ENCODE measurements around the gene FAM13C. TPM values are rescaled to one million over a fixed set of nuclear protein-coding genes. Genes with fewer than 3 reads are reported as not detected.

FAM13C gene
- polyA plus RNA-seq, 1 of the 3 experiments (the other 2 are of a cell fraction) = 7.6 TPM

DNA sequence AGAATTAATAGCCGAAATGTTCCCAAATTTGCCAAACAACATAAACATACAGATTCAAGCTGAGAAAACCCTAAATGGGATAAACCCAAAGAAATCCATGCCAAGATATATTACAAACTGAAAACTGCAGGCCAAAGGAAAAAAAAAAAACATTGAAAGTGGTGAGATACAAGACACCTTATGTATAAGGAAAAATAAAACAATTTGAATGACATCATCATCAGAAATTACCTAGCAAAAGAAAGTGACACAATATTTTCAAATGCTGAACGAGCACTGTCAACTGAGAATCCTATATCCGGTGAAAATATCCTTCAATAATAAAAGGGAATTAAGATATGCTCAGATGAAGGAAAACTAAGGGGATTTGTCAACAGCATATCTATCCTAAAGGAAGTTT is 119.4 kb downstream of the FAM13C start:
- no peaks in the 10 kb centered on the region for H3K9me3 ChIP-seq
- no peaks in the 10 kb centered on the region for H3F3A ChIP-seq (replicated peaks; ENCODE audit: insufficient read depth)
- H3K4me3 ChIP-seq (ENCODE audit: low read depth in 2 of 2, low read length in 1 of 2) = no peak overlapping the region
- H3K4me2 ChIP-seq = no peak overlapping the region
- TF ChIP-seq, protein P1, sequence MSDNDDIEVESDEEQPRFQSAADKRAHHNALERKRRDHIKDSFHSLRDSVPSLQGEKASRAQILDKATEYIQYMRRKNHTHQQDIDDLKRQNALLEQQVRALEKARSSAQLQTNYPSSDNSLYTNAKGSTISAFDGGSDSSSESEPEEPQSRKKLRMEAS (IDR thresholded peaks at IDR 0.05; ENCODE audit: low read depth) = no peak
- TF ChIP-seq NRF1 (IDR thresholded peaks at IDR 0.05; ENCODE audit: low read depth, low read length) = no peak
- TF ChIP-seq, protein P2, sequence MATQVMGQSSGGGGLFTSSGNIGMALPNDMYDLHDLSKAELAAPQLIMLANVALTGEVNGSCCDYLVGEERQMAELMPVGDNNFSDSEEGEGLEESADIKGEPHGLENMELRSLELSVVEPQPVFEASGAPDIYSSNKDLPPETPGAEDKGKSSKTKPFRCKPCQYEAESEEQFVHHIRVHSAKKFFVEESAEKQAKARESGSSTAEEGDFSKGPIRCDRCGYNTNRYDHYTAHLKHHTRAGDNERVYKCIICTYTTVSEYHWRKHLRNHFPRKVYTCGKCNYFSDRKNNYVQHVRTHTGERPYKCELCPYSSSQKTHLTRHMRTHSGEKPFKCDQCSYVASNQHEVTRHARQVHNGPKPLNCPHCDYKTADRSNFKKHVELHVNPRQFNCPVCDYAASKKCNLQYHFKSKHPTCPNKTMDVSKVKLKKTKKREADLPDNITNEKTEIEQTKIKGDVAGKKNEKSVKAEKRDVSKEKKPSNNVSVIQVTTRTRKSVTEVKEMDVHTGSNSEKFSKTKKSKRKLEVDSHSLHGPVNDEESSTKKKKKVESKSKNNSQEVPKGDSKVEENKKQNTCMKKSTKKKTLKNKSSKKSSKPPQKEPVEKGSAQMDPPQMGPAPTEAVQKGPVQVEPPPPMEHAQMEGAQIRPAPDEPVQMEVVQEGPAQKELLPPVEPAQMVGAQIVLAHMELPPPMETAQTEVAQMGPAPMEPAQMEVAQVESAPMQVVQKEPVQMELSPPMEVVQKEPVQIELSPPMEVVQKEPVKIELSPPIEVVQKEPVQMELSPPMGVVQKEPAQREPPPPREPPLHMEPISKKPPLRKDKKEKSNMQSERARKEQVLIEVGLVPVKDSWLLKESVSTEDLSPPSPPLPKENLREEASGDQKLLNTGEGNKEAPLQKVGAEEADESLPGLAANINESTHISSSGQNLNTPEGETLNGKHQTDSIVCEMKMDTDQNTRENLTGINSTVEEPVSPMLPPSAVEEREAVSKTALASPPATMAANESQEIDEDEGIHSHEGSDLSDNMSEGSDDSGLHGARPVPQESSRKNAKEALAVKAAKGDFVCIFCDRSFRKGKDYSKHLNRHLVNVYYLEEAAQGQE (IDR thresholded peaks at IDR 0.05; ENCODE audit: low read depth, low read length) = no peak
- no peak for TF ChIP-seq ELF1 (IDR thresholded peaks at IDR 0.05)
- no peak for TF ChIP-seq YY1 (IDR thresholded peaks at IDR 0.05; ENCODE audit: low read depth)
- no peak for TF ChIP-seq FOSL2 (IDR thresholded peaks at IDR 0.05; ENCODE audit: borderline replicate concordance, low read depth)
- TF ChIP-seq GATA2 (CRISPR knock-in tag; IDR thresholded peaks at IDR 0.05) = no peak
- TF ChIP-seq FOXJ3 (CRISPR knock-in tag; IDR thresholded peaks at IDR 0.05) = no peak
- no peak for TF ChIP-seq POLR2AphosphoS5 (IDR thresholded peaks at IDR 0.05; ENCODE audit: low read depth, low read length)
- no peak for TF ChIP-seq JUND (IDR thresholded peaks at IDR 0.05)
- no peak for TF ChIP-seq RCOR1 (IDR thresholded peaks at IDR 0.05; ENCODE audit: low read length)
- TF ChIP-seq RFX5 (IDR thresholded peaks at IDR 0.05; ENCODE audit: low read length) = no peak
- TF ChIP-seq EP300 (IDR thresholded peaks at IDR 0.05; ENCODE audit: borderline replicate concordance in 1 of 2, low read depth in 1 of 2, low read length in 1 of 2) = no peak
- TF ChIP-seq, protein P3, sequence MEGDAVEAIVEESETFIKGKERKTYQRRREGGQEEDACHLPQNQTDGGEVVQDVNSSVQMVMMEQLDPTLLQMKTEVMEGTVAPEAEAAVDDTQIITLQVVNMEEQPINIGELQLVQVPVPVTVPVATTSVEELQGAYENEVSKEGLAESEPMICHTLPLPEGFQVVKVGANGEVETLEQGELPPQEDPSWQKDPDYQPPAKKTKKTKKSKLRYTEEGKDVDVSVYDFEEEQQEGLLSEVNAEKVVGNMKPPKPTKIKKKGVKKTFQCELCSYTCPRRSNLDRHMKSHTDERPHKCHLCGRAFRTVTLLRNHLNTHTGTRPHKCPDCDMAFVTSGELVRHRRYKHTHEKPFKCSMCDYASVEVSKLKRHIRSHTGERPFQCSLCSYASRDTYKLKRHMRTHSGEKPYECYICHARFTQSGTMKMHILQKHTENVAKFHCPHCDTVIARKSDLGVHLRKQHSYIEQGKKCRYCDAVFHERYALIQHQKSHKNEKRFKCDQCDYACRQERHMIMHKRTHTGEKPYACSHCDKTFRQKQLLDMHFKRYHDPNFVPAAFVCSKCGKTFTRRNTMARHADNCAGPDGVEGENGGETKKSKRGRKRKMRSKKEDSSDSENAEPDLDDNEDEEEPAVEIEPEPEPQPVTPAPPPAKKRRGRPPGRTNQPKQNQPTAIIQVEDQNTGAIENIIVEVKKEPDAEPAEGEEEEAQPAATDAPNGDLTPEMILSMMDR (IDR thresholded peaks at IDR 0.05) = no peak
- no peak for TF ChIP-seq SMC3 (IDR thresholded peaks at IDR 0.05; ENCODE audit: low read depth, low read length)
- TF ChIP-seq MXI1 (IDR thresholded peaks at IDR 0.05; ENCODE audit: low read depth, low read length) = no peak
- TF ChIP-seq MEF2A (IDR thresholded peaks at IDR 0.05; ENCODE audit: borderline replicate concordance, low read depth) = no peak
- TF ChIP-seq TAF1 (IDR thresholded peaks at IDR 0.05; ENCODE audit: borderline replicate concordance, low read depth, low read length) = no peak
- TF ChIP-seq, protein P4, sequence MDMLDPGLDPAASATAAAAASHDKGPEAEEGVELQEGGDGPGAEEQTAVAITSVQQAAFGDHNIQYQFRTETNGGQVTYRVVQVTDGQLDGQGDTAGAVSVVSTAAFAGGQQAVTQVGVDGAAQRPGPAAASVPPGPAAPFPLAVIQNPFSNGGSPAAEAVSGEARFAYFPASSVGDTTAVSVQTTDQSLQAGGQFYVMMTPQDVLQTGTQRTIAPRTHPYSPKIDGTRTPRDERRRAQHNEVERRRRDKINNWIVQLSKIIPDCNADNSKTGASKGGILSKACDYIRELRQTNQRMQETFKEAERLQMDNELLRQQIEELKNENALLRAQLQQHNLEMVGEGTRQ (IDR thresholded peaks at IDR 0.05; ENCODE audit: borderline replicate concordance, low read depth, low read length) = no peak
- TF ChIP-seq, protein P5, sequence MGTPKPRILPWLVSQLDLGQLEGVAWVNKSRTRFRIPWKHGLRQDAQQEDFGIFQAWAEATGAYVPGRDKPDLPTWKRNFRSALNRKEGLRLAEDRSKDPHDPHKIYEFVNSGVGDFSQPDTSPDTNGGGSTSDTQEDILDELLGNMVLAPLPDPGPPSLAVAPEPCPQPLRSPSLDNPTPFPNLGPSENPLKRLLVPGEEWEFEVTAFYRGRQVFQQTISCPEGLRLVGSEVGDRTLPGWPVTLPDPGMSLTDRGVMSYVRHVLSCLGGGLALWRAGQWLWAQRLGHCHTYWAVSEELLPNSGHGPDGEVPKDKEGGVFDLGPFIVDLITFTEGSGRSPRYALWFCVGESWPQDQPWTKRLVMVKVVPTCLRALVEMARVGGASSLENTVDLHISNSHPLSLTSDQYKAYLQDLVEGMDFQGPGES (IDR thresholded peaks at IDR 0.05; ENCODE audit: low read depth, low read length) = no peak
- no peak overlapping the region for H3K9ac ChIP-seq
- H3K79me2 ChIP-seq (ENCODE audit: insufficient read depth) = no peaks in the 10 kb centered on the region
- WGBS (ENCODE audit: low lambda C conversion rate) = 87% methylated on average over 3 of the region's 3 CpGs
- H3K27ac ChIP-seq (ENCODE audit: low read depth in 2 of 2, low read length in 1 of 2) = no peak overlapping the region
- POLR2A ChIA-PET = no interaction called here
- no peaks in the 10 kb centered on the region for H4K20me1 ChIP-seq (ENCODE audit: insufficient read depth)
- CTCF ChIA-PET = interaction anchor here (0.6 to 4.5 kb wide), 3 partner anchors 10 to 379 kb away, joined by 3 to 15 read pairs (median 3); no protein-coding TSS in a partner anchor
- H3K36me3 ChIP-seq (replicated peaks in 1 of 2; ENCODE audit: control insufficient read depth in 1 of 2, insufficient read depth in 2 of 2, low read length in 1 of 2) = peaks cover 29 to 66% of the 10 kb centered on the region in 2 experiments
- H3K4me1 ChIP-seq (ENCODE audit: control insufficient read depth in 1 of 2, insufficient read depth in 2 of 2, low read depth in 1 of 2, low read length in 1 of 2) = no peaks in the 10 kb centered on the region; a peak in 1 of 4 replicates
- no peak overlapping the region for H2AFZ ChIP-seq (ENCODE audit: low read depth)
- no peak for DNase-seq
- no peaks in the 10 kb centered on the region for H3K9me2 ChIP-seq
- no peaks in the 10 kb centered on the region for H3K27me3 ChIP-seq (ENCODE audit: insufficient read depth)
